Mesodermal cell (in vitro differentiated cells): ENCODE results near the gene BIRC6.

Experiments used
- H3K27ac ChIP-seq: 2 replicates; pipeline ENCODE4 v1.7.0; 2013; ENCODE audit warnings: mild to moderate bottlenecking, low read depth, low read length, moderate library complexity; ENCODE audit not compliant: severe bottlenecking
- H3K36me3 ChIP-seq: 2 replicates; pipeline ENCODE4 v1.7.1; 2013; ENCODE audit warnings: mild to moderate bottlenecking, low read length, moderate library complexity; ENCODE audit not compliant: control insufficient read depth, insufficient read depth
- H3K4me1 ChIP-seq: one replicate; pipeline ENCODE4 v1.7.1; 2013; ENCODE audit warnings: mild to moderate bottlenecking, low read length; ENCODE audit not compliant: insufficient read depth, control insufficient read depth, poor library complexity, severe bottlenecking
- H3K4me3 ChIP-seq: 2 replicates; pipeline ENCODE4 v1.7.0; 2013; ENCODE audit warnings: low read length, control low read depth, mild to moderate bottlenecking; ENCODE audit not compliant: insufficient read depth, poor library complexity, severe bottlenecking; ENCODE audit errors: extremely low read depth
- H3K9me3 ChIP-seq: 2 replicates; pipeline ENCODE4 v1.7.1; 2013; ENCODE audit warnings: mild to moderate bottlenecking, low read length, moderate library complexity; ENCODE audit not compliant: control insufficient read depth
- WGBS, 2 experiments: methylation state at CpG; one replicate each; pipeline ENCODE4 v1.1.5; 2013; ENCODE audit warnings: missing lambda C conversion rate in 2 of 2; ENCODE audit not compliant: insufficient coverage in 2 of 2; 5-methylcytosine and 5-hydroxymethylcytosine counted together

Gene BIRC6

DNA sequence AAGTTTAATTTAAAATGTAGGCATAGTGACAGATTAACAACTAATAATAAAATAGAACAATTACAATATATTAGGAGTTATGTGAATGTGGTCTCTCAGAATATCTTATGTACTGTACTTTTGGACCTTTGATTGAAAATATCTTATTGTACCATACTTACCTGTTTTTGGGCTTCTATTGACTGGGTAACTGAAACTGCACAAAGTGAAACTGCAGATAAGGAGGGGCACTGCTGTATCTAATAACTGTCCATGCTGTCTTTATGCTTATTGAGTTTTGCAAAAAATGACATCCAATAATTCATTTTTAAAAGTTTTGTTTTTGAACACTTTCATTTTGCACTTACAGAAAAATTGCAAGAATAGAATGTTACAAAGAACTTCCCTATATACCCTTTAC lies 19.9 kb downstream of the BIRC6 start:
- no peaks in the 10 kb centered on the region for H3K9me3 ChIP-seq
- no peaks in the 10 kb centered on the region for H3K4me1 ChIP-seq
- no peak overlapping the region for H3K27ac ChIP-seq
- peaks cover 28% of the 10 kb centered on the region for H3K36me3 ChIP-seq
- H3K4me3 ChIP-seq = no peak overlapping the region

- Histone ChIP-seq H3K9me3 (no peaks in the 10 kb centered on the region), H3K4me3 (no peak overlapping the region), H3K36me3 (peaks cover 39% of the 10 kb centered on the region), H3K27ac (no peak overlapping the region), H3K4me1 (no peaks in the 10 kb centered on the region)
- 88% methylated on average over 1 of the region's 1 CpG; no CpG with 5 or more reads in 1 of the 2 experiments for WGBS, 2 experiments
Measured at GRCh38 chr2:32377928-32378327, 21.1 kb downstream of the BIRC6 start.

GRCh38 chr2:32379352-32379751 lies 22.5 kb downstream of the BIRC6 start:
- peaks cover 46% of the 10 kb centered on the region for H3K36me3 ChIP-seq
- no peaks in the 10 kb centered on the region for H3K4me1 ChIP-seq
- no peak overlapping the region for H3K27ac ChIP-seq
- H3K4me3 ChIP-seq = no peak overlapping the region
- no peaks in the 10 kb centered on the region for H3K9me3 ChIP-seq

DNA sequence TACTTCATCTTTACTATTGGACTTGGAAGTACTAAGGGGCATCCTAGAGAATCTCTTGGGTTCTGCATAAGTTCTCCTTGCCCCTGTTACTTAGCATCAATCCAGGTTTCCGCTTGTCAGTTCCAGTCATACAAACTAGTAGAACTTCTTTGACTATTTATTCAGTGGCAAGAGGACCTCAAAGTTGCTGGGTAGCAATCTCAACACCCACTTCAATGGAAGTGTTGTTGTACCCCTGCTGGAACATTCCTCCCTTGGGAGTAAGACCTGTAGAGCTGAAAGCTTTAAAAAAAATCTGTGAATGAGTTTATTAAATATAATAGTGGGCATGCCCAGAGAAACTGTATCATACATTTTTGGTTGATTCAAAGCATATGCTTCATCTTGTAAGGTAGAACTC lies 27.0 kb downstream of the BIRC6 start:
- Histone ChIP-seq H3K4me3 (no peak overlapping the region), H3K27ac (no peak overlapping the region), H3K4me1 (no peaks in the 10 kb centered on the region), H3K9me3 (no peaks in the 10 kb centered on the region), H3K36me3 (peaks cover 76% of the 10 kb centered on the region)
- WGBS, 2 experiments = 100% methylated on average over 1 of the region's 1 CpG; no CpG with 5 or more reads in 1 of the 2 experiments

DNA sequence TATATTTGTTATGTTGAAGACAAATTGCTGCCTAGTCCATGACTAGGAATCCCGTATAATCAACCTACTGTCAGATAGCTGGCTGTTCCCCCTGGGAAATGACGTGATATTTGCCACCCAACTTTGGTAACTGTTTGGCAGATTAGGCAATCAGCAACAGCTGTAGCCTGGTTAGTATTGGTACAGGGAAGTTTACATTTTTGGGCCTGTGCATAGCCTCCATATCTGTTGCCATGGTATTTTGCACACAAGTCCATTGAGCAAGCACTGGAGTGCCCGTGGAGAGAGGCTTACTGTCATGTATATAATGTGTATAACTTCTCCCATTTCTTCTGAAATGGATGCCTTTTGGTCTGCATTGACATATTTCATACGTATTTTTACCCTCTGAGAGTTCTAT lies 27.7 kb downstream of the BIRC6 start:
- Histone ChIP-seq H3K4me1 (no peaks in the 10 kb centered on the region), H3K27ac (no peak overlapping the region), H3K4me3 (no peak overlapping the region), H3K36me3 (peaks cover 78% of the 10 kb centered on the region), H3K9me3 (no peaks in the 10 kb centered on the region)
- 90 to 100% methylated on average over 3 of the region's 4 CpGs for WGBS, 2 experiments

DNA sequence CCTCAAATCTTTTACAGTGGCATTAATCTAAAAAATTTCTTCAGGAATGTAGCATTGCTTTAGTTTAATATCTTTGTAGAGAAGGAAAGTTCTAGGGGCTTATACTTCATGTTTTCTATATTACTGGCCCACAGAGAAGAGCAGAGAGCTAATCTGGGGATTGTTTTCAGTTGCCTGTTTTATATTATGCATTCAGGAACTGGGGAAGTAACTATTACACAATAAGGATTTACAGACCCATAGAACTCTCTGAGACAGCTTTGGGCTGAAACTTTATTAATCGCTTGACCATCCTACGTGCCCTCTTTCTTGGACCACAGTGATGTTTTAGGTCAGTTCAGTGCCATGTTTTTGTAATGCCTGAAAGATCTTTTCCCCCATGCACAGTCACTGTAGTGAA lies 29.9 kb downstream of the BIRC6 start:
- WGBS, 2 experiments = 92 to 100% methylated on average over 2 of the region's 2 CpGs
- Histone ChIP-seq H3K9me3 (no peaks in the 10 kb centered on the region), H3K36me3 (peaks cover 67% of the 10 kb centered on the region), H3K4me1 (no peaks in the 10 kb centered on the region), H3K4me3 (no peak overlapping the region), H3K27ac (no peak overlapping the region)

DNA sequence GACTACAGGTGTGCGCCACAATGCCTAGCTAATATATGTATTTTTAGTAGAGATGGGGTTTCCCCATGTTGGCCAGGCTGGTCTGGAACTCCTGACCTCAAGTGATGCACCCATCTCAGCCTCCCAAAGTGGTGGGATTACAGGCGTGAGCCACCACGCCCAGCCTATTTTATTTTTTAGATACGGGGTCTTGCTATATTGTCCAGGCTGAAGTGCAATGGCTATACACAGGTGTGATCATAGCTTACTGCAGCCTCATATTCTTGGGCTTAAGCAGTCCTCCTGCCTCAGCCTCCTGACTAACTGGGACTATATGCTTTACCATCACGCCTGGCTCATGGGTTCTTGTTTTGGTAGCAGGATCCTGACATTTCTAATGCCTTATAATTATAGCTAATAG lies 42.4 kb downstream of the BIRC6 start:
- H3K4me3 ChIP-seq = no peak overlapping the region
- H3K9me3 ChIP-seq = no peaks in the 10 kb centered on the region
- H3K36me3 ChIP-seq = peaks cover 46% of the 10 kb centered on the region
- WGBS, 2 experiments = 93 to 100% methylated on average over 2 to 3 of the region's 5 CpGs
- no peaks in the 10 kb centered on the region for H3K4me1 ChIP-seq
- no peak overlapping the region for H3K27ac ChIP-seq

DNA sequence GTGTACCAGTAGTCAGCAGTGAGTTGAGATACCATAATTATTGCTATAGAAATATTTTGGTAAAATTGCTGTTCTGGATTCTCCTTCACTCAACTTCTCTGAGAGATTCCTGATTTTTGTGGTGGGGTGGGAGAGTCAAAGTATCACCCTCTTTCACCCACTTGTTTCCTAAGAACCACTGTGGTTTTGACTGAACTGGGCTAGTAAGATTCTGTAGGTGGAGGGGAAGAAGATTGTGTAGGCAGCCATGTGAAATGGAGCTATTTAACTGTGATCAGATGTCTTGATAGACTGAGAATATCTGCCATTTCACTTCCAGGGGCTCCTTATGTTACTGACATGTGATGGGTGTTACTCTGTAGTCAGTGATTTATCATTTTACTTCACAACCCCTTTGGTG lies 45.3 kb downstream of the BIRC6 start:
- no peak overlapping the region for H3K4me3 ChIP-seq
- H3K27ac ChIP-seq = no peak overlapping the region
- H3K9me3 ChIP-seq = no peaks in the 10 kb centered on the region
- H3K4me1 ChIP-seq = no peaks in the 10 kb centered on the region
- peaks cover 51% of the 10 kb centered on the region for H3K36me3 ChIP-seq

DNA sequence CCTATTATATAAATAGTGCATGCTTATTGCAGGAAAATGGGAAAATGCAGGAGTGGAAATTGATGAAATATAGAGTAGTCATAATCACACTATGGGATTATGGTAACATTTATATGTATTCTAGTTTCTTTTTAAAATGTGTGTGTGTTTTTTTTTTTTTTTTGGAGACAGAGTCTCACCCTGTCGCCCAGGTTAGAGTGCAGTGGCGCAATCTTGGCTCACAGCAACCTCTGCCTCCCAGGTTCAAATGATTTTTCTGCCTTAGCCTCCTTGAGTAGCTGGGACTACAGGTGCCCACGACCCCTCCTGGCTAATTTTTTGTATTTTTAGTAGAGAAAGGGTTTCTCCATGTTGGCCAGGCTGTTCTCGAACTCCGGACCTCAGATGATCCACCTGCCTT lies 47.0 kb downstream of the BIRC6 start:
- Histone ChIP-seq H3K4me3 (no peak overlapping the region), H3K27ac (no peak overlapping the region), H3K9me3 (no peaks in the 10 kb centered on the region), H3K36me3 (peaks cover 53% of the 10 kb centered on the region), H3K4me1 (no peaks in the 10 kb centered on the region)
- 86 to 92% methylated on average over 3 to 5 of the region's 5 CpGs for WGBS, 2 experiments

- Histone ChIP-seq H3K4me3 (no peak overlapping the region), H3K4me1 (no peaks in the 10 kb centered on the region), H3K36me3 (peaks cover 60% of the 10 kb centered on the region), H3K27ac (no peak overlapping the region), H3K9me3 (no peaks in the 10 kb centered on the region)
- 95 to 100% methylated on average over 2 to 3 of the region's 3 CpGs for WGBS, 2 experiments
Measured at GRCh38 chr2:32404691-32405090, 47.9 kb downstream of the BIRC6 start.

GRCh38 chr2:32416519-32416918 lies 59.7 kb downstream of the BIRC6 start:
- no CpG with 5 or more reads among the region's 1 CpG for WGBS, 2 experiments
- Histone ChIP-seq H3K36me3 (peaks cover 60% of the 10 kb centered on the region), H3K9me3 (no peaks in the 10 kb centered on the region), H3K27ac (no peak overlapping the region), H3K4me1 (no peaks in the 10 kb centered on the region), H3K4me3 (no peak overlapping the region)

- no peak overlapping the region for H3K4me3 ChIP-seq
- no peaks in the 10 kb centered on the region for H3K9me3 ChIP-seq
- 85 to 100% methylated on average over 5 to 7 of the region's 10 CpGs for WGBS, 2 experiments
- no peak overlapping the region for H3K27ac ChIP-seq
- H3K4me1 ChIP-seq = no peaks in the 10 kb centered on the region
- peaks cover 56% of the 10 kb centered on the region for H3K36me3 ChIP-seq
Measured at GRCh38 chr2:32417659-32418058, 60.8 kb downstream of the BIRC6 start.
